Activated CD8-positive, alpha-beta memory T cell treated with anti-CD3 and anti-CD28 coated beads for 4 hours (primary cell): ENCODE data around the gene RHBDF2.
"Not testable (repeated sequence)": the region's sequence is repeated elsewhere in the genome, so short reads cannot be mapped to it uniquely, and the experiment has no call there.

Source experiments
- DNase-seq, 2 donors: peaks; one replicate each; pipeline ENCODE4 v3.0.0-alpha.2; 2020; ENCODE audit warnings: low read depth in 2 of 2

Gene RHBDF2

GRCh38 chr17:76524598-76525512, 23.6 kb upstream of the RHBDF2 start:
- no peak for DNase-seq

GRCh38 chr17:76523084-76524037, 22.1 kb upstream of the RHBDF2 start:
- peak; percentile 57 to 61 for DNase-seq

GRCh38 chr17:76521683-76522082, 20.5 kb upstream of the RHBDF2 start:
- not testable (repeated sequence) for DNase-seq

- DNase-seq: no peak
These were observed 20.0 kb upstream of the RHBDF2 start for GRCh38 chr17:76521262-76521661.

GRCh38 chr17:76519048-76519966, 18.1 kb upstream of the RHBDF2 start:
- DNase-seq: no peak

- no peak for DNase-seq
These were observed 16.4 kb upstream of the RHBDF2 start for GRCh38 chr17:76517638-76518038.

- DNase-seq: peak; percentile 64 to 65
These were observed 14.2 kb upstream of the RHBDF2 start for GRCh38 chr17:76515274-76515949.

- DNase-seq: not testable (repeated sequence)
These were observed 13.1 kb upstream of the RHBDF2 start for GRCh38 chr17:76514355-76514754.

GRCh38 chr17:76513306-76513692, 12.1 kb upstream of the RHBDF2 start:
- DNase-seq: no peak

GRCh38 chr17:76512366-76513305, 11.4 kb upstream of the RHBDF2 start:
- DNase-seq: no peak

GRCh38 chr17:76511668-76512365, 10.6 kb upstream of the RHBDF2 start:
- DNase-seq: no peak

- DNase-seq: no peak
These were observed 9.6 kb upstream of the RHBDF2 start for GRCh38 chr17:76510831-76511244.

- DNase-seq: not testable (repeated sequence)
These were observed 7.3 kb upstream of the RHBDF2 start for GRCh38 chr17:76508472-76509063.

- DNase-seq: peak; percentile 74 to 81
These were observed 5.5 kb upstream of the RHBDF2 start for GRCh38 chr17:76506408-76507345.

GRCh38 chr17:76504117-76504516, 2.9 kb upstream of the RHBDF2 start:
- no peak for DNase-seq

- no peak for DNase-seq
These were observed 1.4 kb upstream of the RHBDF2 start for GRCh38 chr17:76502341-76503211.
